Measurements from ENCODE around the gene NXPH2.

GRCh38 chr2:138827426-138828054 lies 47.4 kb upstream of the NXPH2 start:
- TF ChIP-seq CTCF (IDR thresholded peaks at IDR 0.05) = peak; percentile 84
- TF ChIP-seq MXI1 (IDR thresholded peaks at IDR 0.05; ENCODE audit: low read depth, low read length) = no peak
